Activated CD4-positive, CD25-positive, alpha-beta regulatory T cell (primary cell): ENCODE measurements around the gene SPTBN4.
A peak's percentile ranks its signal among the peaks of the same experiment; 100 is the strongest.
"Not testable (repeated sequence)": the region's sequence is repeated elsewhere in the genome, so short reads cannot be mapped to it uniquely, and the experiment has no call there.

ENCODE experiments used
- DNase-seq, 4 experiments: peaks; one replicate each; lab custom pipeline; 2025; lab: John Stamatoyannopoulos, UW

The SPTBN4 gene

GRCh38 chr19:40530091-40530901 lies 63.5 kb downstream of the SPTBN4 start:
- no peak for DNase-seq

GRCh38 chr19:40533508-40533907 lies 66.7 kb downstream of the SPTBN4 start:
- no peak for DNase-seq

- no peak for DNase-seq
Measured at GRCh38 chr19:40534148-40534547, 67.3 kb downstream of the SPTBN4 start.

- DNase-seq: no peak
Measured at GRCh38 chr19:40539070-40539469, 72.3 kb downstream of the SPTBN4 start.

- no peak for DNase-seq
Measured at GRCh38 chr19:40542202-40542859, 75.5 kb downstream of the SPTBN4 start.

GRCh38 chr19:40543029-40543597 lies 76.3 kb downstream of the SPTBN4 start:
- DNase-seq: no peak

GRCh38 chr19:40546153-40546841 lies 79.5 kb downstream of the SPTBN4 start:
- DNase-seq: not testable (repeated sequence)

- not testable (repeated sequence) for DNase-seq
Measured at GRCh38 chr19:40547190-40547589, 80.4 kb downstream of the SPTBN4 start.

GRCh38 chr19:40547836-40548235 lies 81.0 kb downstream of the SPTBN4 start:
- no peak for DNase-seq

GRCh38 chr19:40549007-40549708 lies 82.4 kb downstream of the SPTBN4 start:
- DNase-seq: peak; percentile 40 to 53 (median 47)

- DNase-seq: no peak
Measured at GRCh38 chr19:40550951-40551350, 84.2 kb downstream of the SPTBN4 start.

- no peak for DNase-seq
Measured at GRCh38 chr19:40552848-40553247, 86.0 kb downstream of the SPTBN4 start.

- no peak for DNase-seq
Measured at GRCh38 chr19:40553885-40554857, 87.4 kb downstream of the SPTBN4 start.

- DNase-seq: no peak
Measured at GRCh38 chr19:40555978-40556689, 89.3 kb downstream of the SPTBN4 start.

GRCh38 chr19:40556953-40557530 lies 90.2 kb downstream of the SPTBN4 start:
- DNase-seq: no peak

- DNase-seq: no peak
Measured at GRCh38 chr19:40559394-40559793, 92.6 kb downstream of the SPTBN4 start.

GRCh38 chr19:40560092-40560507 lies 93.3 kb downstream of the SPTBN4 start:
- no peak for DNase-seq

GRCh38 chr19:40561947-40562346 lies 95.1 kb downstream of the SPTBN4 start:
- DNase-seq: no peak

- DNase-seq: not testable (repeated sequence)
Measured at GRCh38 chr19:40564535-40564934, 97.7 kb downstream of the SPTBN4 start.

GRCh38 chr19:40565355-40565754 lies 98.6 kb downstream of the SPTBN4 start:
- DNase-seq: no peak
